Vagina (tissue), 2 donors: Measurements from ENCODE around the gene IGSF23. TPM values are rescaled to one million over a fixed set of nuclear protein-coding genes. Genes with fewer than 3 reads are reported as not detected.

ENCODE experiments used
- DNase-seq, 2 donors: peaks; one replicate each; pipeline ENCODE4 v3.0.0-alpha.2; 2017; ENCODE audit errors: extremely low spot score in 2 of 2
- H3K27ac ChIP-seq: fragments of 200-600 bp; sonication (generic); one replicate; pipeline ENCODE4 v1.5.1; 2019
- H3K27me3 ChIP-seq: fragments of 200-600 bp; sonication (generic); one replicate; pipeline ENCODE4 v1.5.1; 2019
- H3K36me3 ChIP-seq, 2 donors: fragments of 200-600 bp; sonication (generic); one replicate each; pipeline ENCODE4 v1.5.1; 2017 to 2019
- H3K4me1 ChIP-seq: fragments of 200-600 bp; sonication (generic); one replicate; pipeline ENCODE4 v1.5.1; 2019
- H3K4me3 ChIP-seq, 2 donors: fragments of 200-600 bp; sonication (generic); 1 replicate in 1 of 2; 2 replicates in 1 of 2; pipeline ENCODE4 v1.5.1; 2016 to 2019
- H3K9me3 ChIP-seq: fragments of 200-600 bp; sonication (generic); one replicate; pipeline ENCODE4 v1.5.1; 2019
- CTCF ChIP-seq, 3 experiments: fragments of 450-650 bp in 2 of 3; fragments of 200-600 bp in 1 of 3; sonication (generic) in 1 of 3; IDR thresholded peaks; one replicate each; pipeline ENCODE4 v1.5.1; 2017 to 2019; ENCODE audit warnings: antibody characterized with exemption in 3 of 3, mild to moderate bottlenecking in 2 of 3, moderate library complexity in 2 of 3
- POLR2A ChIP-seq, 2 donors: fragments of 450-650 bp; IDR thresholded peaks; one replicate each; pipeline ENCODE4 v1.6.1; 2017; ENCODE audit warnings: antibody characterized with exemption in 2 of 2, mild to moderate bottlenecking in 2 of 2, moderate library complexity in 2 of 2
- POLR2AphosphoS5 ChIP-seq, 2 donors: sonication (generic); formaldehyde crosslinking; IDR thresholded peaks; one replicate each; pipeline ENCODE4 v1.9.0; 2017; ENCODE audit warnings: antibody characterized with exemption in 2 of 2, mild to moderate bottlenecking in 2 of 2, low read depth in 1 of 2; ENCODE audit not compliant: insufficient read depth in 1 of 2
- intact Hi-C: fragments of 100-400 bp; cut with DNase I; formaldehyde crosslinking; loops from one replicate; pipeline ENCODE4 v1.15.1; 2023
- total RNA-seq: library from RNA; depleted of rRNA; stranded (reverse); fragments of >200 nt; gene quantifications from one replicate; pipeline ENCODE4 v1.2.3, GENCODE V29; 2016

The IGSF23 gene
- total RNA-seq, 1 donor from 2014 or later, result not detected

GRCh38 chr19:44618640-44619357 is 5.4 kb downstream of the IGSF23 start:
- Histone ChIP-seq H3K9me3 (no peaks in the 10 kb centered on the region), H3K4me1 (no peaks in the 10 kb centered on the region), H3K27ac (no peak overlapping the region), H3K27me3 (no peaks in the 10 kb centered on the region), H3K4me3 (no peak overlapping the region), H3K36me3 (no peaks in the 10 kb centered on the region)
- intact Hi-C loops, result no loop called here
- DNase-seq, result no peak
- TF ChIP-seq POLR2A (IDR thresholded peaks at IDR 0.05) (no peak), CTCF (IDR thresholded peaks at IDR 0.05) (no peak), POLR2AphosphoS5 (IDR thresholded peaks at IDR 0.05; ENCODE audit: insufficient read depth in 1 of 2, low read depth in 1 of 2) (no peak)

GRCh38 chr19:44620667-44621066 is 7.3 kb downstream of the IGSF23 start:
- DNase-seq, result no peak
- no peak overlapping the region for H3K27ac ChIP-seq
- intact Hi-C loops, result no loop called here
- H3K36me3 ChIP-seq, result no peaks in the 10 kb centered on the region
- no peak overlapping the region for H3K4me3 ChIP-seq
- H3K9me3 ChIP-seq, result no peaks in the 10 kb centered on the region
- no peaks in the 10 kb centered on the region for H3K27me3 ChIP-seq
- TF ChIP-seq CTCF (IDR thresholded peaks at IDR 0.05) (no peak), POLR2A (IDR thresholded peaks at IDR 0.05) (no peak), POLR2AphosphoS5 (IDR thresholded peaks at IDR 0.05; ENCODE audit: insufficient read depth in 1 of 2, low read depth in 1 of 2) (no peak)
- no peaks in the 10 kb centered on the region for H3K4me1 ChIP-seq

- no peak for DNase-seq
- intact Hi-C loops, result no loop called here
- no peaks in the 10 kb centered on the region for H3K4me1 ChIP-seq
- no peaks in the 10 kb centered on the region for H3K27me3 ChIP-seq
- H3K36me3 ChIP-seq, result no peaks in the 10 kb centered on the region
- no peak overlapping the region for H3K4me3 ChIP-seq
- no peak for TF ChIP-seq POLR2A (IDR thresholded peaks at IDR 0.05)
- TF ChIP-seq CTCF (IDR thresholded peaks at IDR 0.05), result no peak
- no peak for TF ChIP-seq POLR2AphosphoS5 (IDR thresholded peaks at IDR 0.05; ENCODE audit: insufficient read depth in 1 of 2, low read depth in 1 of 2)
- H3K27ac ChIP-seq, result no peak overlapping the region
- H3K9me3 ChIP-seq, result no peaks in the 10 kb centered on the region
Measured at GRCh38 chr19:44621367-44621766, 8.0 kb downstream of the IGSF23 start.

GRCh38 chr19:44623080-44623479 is 9.7 kb downstream of the IGSF23 start:
- no peaks in the 10 kb centered on the region for H3K27me3 ChIP-seq
- no peaks in the 10 kb centered on the region for H3K9me3 ChIP-seq
- no peak overlapping the region for H3K4me3 ChIP-seq
- intact Hi-C loops, result no loop called here
- no peak for TF ChIP-seq CTCF (IDR thresholded peaks at IDR 0.05)
- TF ChIP-seq POLR2AphosphoS5 (IDR thresholded peaks at IDR 0.05; ENCODE audit: insufficient read depth in 1 of 2, low read depth in 1 of 2), result no peak
- no peak for TF ChIP-seq POLR2A (IDR thresholded peaks at IDR 0.05)
- no peaks in the 10 kb centered on the region for H3K36me3 ChIP-seq
- no peaks in the 10 kb centered on the region for H3K4me1 ChIP-seq
- no peak overlapping the region for H3K27ac ChIP-seq
- DNase-seq, result no peak

GRCh38 chr19:44623626-44624025 is 10.3 kb downstream of the IGSF23 start:
- H3K9me3 ChIP-seq, result no peaks in the 10 kb centered on the region
- H3K27me3 ChIP-seq, result no peaks in the 10 kb centered on the region
- intact Hi-C loops, result no loop called here
- no peaks in the 10 kb centered on the region for H3K4me1 ChIP-seq
- no peak overlapping the region for H3K4me3 ChIP-seq
- no peak for DNase-seq
- H3K27ac ChIP-seq, result no peak overlapping the region
- TF ChIP-seq POLR2AphosphoS5 (IDR thresholded peaks at IDR 0.05; ENCODE audit: insufficient read depth in 1 of 2, low read depth in 1 of 2) (no peak), CTCF (IDR thresholded peaks at IDR 0.05) (no peak), POLR2A (IDR thresholded peaks at IDR 0.05) (no peak)
- no peaks in the 10 kb centered on the region for H3K36me3 ChIP-seq
